ENCODE measurements around the gene GLUL. TPM values are rescaled to one million over a fixed set of nuclear protein-coding genes. Genes with fewer than 3 reads are reported as not detected.

The GLUL gene
- total RNA-seq, 1 experiment from 2014 or later, result 165 TPM

- ChIA-PET RAD21 (ENCODE audit: low non-redundant PET in 1 of 2, low total read pairs in 2 of 2, uncharacterized antibody in 2 of 2, unreplicated experiment in 2 of 2) (no interaction called here), POLR2A (no interaction called here), CTCF (no interaction called here)
- ATAC-seq (no peak), DNase-seq (ENCODE audit: low read depth, low spot score) (no peak)
- H3K9me2 ChIP-seq (ENCODE audit: insufficient read depth), result no peaks in the 10 kb centered on the region
- TF ChIP-seq EGR1 (IDR thresholded peaks at IDR 0.05; ENCODE audit: low read depth), result no peak
- no peak for TF ChIP-seq EZH2phosphoT487 (IDR thresholded peaks at IDR 0.05; ENCODE audit: borderline replicate concordance)
- TF ChIP-seq CTCF (IDR thresholded peaks at IDR 0.05 in 2 of 3, conservative IDR thresholded peaks at IDR 0.05 in 1 of 3; ENCODE audit: borderline replicate concordance in 1 of 3, insufficient read depth in 1 of 3, low read depth in 2 of 3, low read length in 2 of 3), result no peak
- no peak for TF ChIP-seq ZNF274 (IDR thresholded peaks at IDR 0.05; ENCODE audit: low read depth, low read length)
- TF ChIP-seq, protein P1, sequence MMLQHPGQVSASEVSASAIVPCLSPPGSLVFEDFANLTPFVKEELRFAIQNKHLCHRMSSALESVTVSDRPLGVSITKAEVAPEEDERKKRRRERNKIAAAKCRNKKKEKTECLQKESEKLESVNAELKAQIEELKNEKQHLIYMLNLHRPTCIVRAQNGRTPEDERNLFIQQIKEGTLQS (IDR thresholded peaks at IDR 0.05), result no peak
- TF ChIP-seq JUND (IDR thresholded peaks at IDR 0.05), result no peak
- TF ChIP-seq SP1 (IDR thresholded peaks at IDR 0.05; ENCODE audit: low read depth), result no peak
- TF ChIP-seq, protein P2, sequence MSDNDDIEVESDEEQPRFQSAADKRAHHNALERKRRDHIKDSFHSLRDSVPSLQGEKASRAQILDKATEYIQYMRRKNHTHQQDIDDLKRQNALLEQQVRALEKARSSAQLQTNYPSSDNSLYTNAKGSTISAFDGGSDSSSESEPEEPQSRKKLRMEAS (IDR thresholded peaks at IDR 0.05), result no peak
- TF ChIP-seq FOSL1 (IDR thresholded peaks at IDR 0.05; ENCODE audit: low read depth), result no peak
- no peak for TF ChIP-seq POLR2AphosphoS5 (IDR thresholded peaks at IDR 0.05; ENCODE audit: low read depth, low read length)
- TF ChIP-seq ZFX (IDR thresholded peaks at IDR 0.05), result no peak
- H3K27me3 ChIP-seq (ENCODE audit: insufficient read depth, low read length), result no peaks in the 10 kb centered on the region
- no peak overlapping the region for H3K27ac ChIP-seq (ENCODE audit: low read depth, low read length)
- BruUV-seq (replicated peaks), result no TSS peak
- no peak overlapping the region for H3K4me3 ChIP-seq (replicated peaks in 1 of 2; ENCODE audit: low read depth in 1 of 2, low read length in 2 of 2)
- no peaks in the 10 kb centered on the region for H3K9me3 ChIP-seq (ENCODE audit: control insufficient read depth in 1 of 2, insufficient read depth in 1 of 2, low read depth in 1 of 2, low read length in 2 of 2)
- no peaks in the 10 kb centered on the region for H3K36me3 ChIP-seq (ENCODE audit: control insufficient read depth in 1 of 2, insufficient read depth in 2 of 2, low read length in 2 of 2)
- H2AFZ ChIP-seq (ENCODE audit: low read depth, low read length, poor library complexity, severe bottlenecking), result no peak overlapping the region
- no peaks in the 10 kb centered on the region for H4K20me1 ChIP-seq (ENCODE audit: insufficient read depth)
- H3K4me1 ChIP-seq (ENCODE audit: control insufficient read depth in 1 of 2, insufficient read depth in 2 of 2, low read length in 2 of 2), result no peaks in the 10 kb centered on the region
- intact Hi-C loops (cut with micrococcal nuclease), result no loop called here
- no peak overlapping the region for H3K4me2 ChIP-seq (ENCODE audit: low read length)
- no peaks in the 10 kb centered on the region for H3K79me2 ChIP-seq (ENCODE audit: insufficient read depth, low read length)
- H3K9ac ChIP-seq (ENCODE audit: low read length), result no peak overlapping the region
Observed at GRCh38 chr1:182426442-182427430, 35.1 kb upstream of the GLUL start.
